GM19023 (cell line): Measurements from ENCODE around the gene KLK8.

Experiments used
- ATAC-seq: cut with Tn5 transposase; IDR thresholded peaks from one replicate; pipeline ENCODE4 v1.9.1; 2021; ENCODE audit warnings: mild to moderate bottlenecking, moderate library complexity; ENCODE audit not compliant: unreplicated experiment

The KLK8 gene

DNA sequence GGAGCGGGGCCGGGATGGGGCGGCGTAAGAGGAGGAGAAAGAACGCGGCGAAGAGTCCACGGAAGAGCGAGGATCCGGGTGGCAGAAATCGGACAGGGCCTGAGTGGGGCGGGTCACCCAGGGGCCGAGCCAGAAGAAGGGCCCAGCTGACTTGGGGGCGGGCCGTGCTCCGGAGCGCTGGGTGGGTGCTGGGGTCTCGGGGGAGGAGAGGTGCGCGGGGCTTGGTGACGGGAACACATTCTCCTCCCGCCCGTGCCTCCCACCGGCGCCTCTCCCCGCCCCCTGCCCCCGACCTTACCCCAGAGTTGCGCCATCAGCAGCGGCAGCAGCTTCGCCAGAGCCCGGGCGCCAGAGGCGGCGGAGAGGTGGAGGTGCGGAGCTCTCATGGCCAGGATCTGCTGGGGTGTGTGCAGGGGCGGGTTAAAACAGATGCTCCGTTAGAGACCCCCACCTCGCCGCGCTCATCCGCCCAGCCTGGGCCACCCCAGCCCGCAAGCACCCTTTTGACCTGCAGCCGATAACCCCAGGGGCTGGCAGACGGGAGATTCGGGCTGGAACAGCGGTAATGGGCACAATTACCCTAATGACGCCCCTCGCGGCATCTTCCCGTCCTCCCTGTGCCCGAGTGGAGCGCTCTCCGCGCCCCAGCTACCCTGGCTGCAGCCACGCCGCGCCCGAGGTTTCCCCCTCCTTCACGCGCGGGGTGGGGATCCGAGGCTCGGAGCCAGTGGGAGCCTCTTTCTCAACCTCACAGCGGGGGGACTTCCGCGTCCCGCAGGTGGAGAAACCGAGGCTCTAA is 17.5 kb upstream of the KLK8 start:
- no peak for ATAC-seq

DNA sequence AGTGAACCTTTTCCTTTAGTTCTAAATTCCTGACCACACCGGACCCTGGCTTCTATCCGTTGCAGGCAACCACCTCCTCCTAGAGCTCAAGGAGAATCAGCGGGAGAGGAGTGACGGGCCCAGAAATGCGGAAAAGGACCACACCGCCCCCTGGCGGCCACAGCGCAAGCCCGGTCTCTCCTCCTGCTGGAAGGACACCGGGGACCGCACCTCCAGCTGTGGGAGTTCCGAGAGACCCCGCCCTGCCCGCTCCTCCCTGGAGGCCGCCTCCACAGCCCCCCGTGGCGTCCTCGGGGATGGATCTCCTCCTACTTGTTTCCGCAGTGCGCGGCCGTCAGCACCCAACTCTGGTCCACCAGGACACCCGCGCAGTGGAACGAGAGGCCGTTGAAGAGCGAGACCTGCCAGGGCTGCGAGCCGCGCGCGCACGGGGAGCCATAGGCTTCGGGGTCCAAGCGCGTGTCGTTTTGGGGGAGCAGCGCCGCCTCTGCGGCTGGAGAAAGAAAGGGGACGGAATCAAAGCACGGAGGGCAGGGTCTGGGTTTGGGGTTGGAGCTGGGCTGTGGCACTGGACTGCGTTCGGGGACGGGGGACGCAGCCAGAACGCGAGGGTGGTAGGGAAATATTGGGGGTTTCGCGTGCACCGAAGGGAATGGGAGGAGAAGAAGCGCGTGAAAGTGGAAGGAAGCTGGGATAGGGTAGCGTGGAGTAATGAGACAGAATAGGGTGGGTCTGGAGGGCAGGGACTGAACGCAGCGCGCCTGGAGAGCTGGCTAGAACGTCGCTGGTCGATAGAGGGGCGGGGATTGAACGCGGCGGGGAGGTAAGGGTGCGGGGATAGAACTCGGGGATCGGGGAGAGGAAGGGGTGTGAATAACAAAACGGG is 15.6 kb upstream of the KLK8 start:
- no peak for ATAC-seq

DNA sequence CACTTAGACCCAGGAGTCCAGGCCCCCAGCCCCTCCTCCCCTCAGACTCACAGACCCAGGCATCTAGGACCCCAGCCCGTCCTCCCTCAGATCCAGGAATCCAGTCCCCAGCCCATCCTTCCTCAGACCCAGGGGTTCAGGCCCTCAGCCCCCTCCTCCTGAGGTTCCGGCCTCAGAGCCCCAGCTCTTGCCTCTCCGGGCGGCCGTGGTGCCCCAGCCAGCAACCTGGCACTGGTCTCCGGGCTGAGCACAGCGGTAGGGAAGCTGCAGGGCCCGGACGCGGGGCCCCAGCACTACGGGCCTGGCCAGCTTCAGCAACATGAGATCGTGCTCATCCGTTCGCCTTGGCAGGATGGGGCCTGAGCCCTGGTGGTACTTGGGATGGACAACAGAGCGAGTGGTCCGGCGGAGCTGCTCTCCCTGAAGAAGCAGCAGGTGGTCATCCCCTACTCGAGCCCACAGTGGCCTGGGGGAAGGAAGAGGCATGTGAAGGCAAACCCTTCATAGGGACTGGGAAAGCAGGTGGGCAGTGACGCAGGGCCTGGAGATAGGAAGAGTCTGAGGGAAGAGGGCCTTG is 14.4 kb upstream of the KLK8 start:
- no peak for ATAC-seq

GRCh38 chr19:51014242-51014641 is 12.8 kb upstream of the KLK8 start:
- ATAC-seq: no peak

DNA sequence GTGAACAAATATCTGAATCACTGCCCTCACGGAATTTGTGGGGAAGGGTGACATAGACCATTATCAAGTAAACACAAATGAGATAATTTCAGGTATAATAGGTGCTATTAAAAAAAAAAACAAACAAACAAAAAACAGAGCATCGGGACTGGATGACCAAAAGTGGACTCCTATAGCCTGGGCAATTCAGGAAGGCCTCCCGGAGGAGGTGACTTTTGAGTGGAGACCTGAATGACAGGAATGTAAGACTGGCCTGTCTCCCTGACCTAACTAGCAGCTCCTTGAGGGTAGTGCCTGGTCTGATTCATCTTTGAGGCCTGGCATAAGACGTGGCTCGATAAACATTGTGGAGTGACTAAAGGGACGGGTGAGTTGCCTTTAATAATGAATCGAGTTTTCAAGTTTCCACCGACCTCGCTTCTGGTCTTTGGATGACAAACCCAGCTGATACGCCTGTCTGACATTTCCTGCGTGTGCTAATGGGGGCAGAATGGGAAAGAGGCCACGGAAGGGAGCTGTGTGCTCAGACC is 11.3 kb upstream of the KLK8 start:
- ATAC-seq: no peak

DNA sequence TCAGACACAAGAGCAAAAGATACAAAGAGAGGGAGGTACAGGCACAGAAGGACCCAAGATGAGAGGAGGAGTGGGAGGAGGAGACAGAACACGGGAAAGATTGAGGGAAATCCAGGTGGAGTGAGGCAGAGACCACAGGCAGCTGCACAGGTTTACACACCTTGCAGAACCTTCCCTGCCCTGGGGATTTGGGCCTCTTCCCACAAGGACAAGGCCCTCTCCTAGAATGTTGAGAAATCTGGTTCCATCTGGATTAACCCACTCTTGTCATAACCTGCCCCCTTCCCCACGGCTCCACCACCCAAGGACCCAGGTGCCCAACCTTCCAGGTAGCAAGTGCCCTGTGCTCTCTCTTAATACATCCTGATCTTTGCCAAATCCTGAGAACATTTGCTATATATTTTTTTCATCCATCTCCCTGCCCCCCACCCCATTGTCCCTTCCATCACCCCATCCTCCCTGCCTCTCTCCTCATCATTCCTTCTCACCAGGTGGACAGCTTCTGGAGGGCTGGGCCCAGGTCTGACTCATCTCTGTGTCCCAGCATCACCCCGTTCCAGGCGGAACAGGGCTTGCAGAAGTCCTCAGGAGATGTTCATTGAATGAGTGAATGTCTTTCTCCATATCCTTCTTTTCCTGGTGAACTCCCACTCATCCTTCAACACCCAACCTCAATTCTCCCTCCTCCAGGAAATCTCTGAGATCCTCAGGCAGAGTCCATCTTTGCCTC is 8.8 kb upstream of the KLK8 start:
- ATAC-seq: no peak

- no peak for ATAC-seq
Observed at GRCh38 chr19:51009061-51009891, 7.9 kb upstream of the KLK8 start.

DNA sequence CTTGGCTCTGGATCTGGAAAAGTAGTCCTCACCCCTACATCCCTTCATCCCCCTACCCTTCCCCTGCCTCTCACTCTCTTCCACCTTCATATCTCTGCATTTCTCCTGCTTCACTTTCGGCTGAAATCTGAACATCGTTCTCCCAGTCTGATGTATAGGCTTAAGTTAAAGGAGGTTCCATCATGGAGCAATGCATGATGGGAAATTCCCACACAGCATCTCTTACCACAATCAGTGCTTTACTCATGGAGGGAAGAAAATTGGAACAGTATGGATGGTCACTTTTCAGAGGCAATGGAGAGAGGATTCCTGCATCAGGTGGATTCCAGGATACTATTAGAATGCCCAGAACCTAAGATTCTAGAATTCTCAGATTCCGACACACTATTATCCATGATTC is 6.1 kb upstream of the KLK8 start:
- no peak for ATAC-seq

DNA sequence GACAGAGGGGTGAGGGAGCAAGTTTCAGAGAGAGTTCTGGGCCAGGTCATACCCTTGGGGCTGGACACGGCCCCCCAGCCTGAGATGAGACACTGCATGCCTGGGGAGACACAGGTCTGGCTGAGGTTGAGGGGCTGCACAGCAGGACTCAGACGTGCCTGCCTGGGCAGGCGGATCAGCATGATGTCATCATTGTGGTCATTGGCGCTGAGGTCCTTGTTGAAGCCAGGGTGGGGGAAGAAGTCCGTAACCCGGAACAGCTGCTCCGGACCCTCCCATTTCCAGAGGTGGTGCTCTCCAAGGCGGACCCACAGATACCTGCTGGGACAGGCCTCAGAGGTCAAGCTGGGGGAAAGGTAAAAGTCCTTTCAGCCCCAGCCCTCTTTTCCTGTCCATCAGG is 5.0 kb upstream of the KLK8 start:
- ATAC-seq: no peak

DNA sequence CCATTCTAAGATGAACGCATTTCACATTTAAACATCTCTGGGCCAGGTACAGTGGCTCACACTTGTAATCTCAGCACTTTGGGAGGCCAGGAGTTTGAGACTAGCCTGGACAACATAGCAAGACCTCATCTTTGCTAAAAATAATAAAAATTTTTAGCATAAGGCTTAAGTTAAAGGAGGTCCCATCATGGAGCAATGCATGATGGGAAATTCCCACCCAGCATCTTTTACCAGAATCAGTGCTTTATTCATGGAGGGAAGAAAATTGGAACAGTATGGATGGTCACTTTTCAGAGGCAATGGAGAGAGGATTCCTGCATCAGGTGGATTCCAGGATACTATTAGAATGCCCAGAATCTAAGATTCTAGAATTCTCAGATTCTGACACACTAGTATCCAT is 3.8 kb upstream of the KLK8 start:
- no peak for ATAC-seq

- ATAC-seq: no peak
Observed at GRCh38 chr19:51003316-51003715, 1.9 kb upstream of the KLK8 start.

DNA sequence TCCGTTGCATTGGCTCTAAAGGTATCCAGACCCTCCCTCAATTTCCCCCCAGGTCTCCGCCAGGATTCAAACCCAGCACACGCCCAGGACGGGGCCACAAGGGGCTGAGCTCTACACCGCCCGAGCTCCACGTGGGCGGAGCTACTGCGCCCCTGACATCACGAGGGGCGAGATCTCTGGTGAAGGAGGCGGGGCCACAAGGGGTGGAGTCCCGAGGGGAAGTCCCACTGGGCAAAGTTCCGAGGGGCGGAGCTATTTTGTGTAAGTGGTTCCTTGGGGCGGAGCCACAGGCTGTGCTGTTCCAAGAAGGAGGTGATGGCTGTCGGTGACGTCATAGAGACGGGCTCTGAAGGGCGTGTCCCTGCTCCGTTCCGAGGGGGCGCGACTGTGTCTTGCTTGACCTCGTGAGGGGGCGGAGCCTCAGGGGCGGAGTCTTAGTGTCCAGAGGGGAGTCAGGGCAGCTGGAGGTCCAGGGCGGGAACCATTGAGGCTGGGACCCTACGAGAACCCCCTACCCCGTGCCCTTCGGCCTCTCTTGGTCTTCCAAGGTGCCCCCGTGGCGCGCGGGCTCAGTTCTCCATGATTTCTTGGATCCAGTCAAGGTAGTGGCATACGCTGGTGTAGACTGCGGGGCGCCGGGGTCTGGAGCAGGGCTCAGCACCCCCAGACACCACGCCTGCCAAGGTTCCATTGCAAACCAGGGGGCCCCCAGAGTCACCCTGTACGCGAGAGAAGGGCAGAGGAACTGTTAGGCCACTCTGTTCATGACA is 1.3 kb upstream of the KLK8 start:
- ATAC-seq: no peak

DNA sequence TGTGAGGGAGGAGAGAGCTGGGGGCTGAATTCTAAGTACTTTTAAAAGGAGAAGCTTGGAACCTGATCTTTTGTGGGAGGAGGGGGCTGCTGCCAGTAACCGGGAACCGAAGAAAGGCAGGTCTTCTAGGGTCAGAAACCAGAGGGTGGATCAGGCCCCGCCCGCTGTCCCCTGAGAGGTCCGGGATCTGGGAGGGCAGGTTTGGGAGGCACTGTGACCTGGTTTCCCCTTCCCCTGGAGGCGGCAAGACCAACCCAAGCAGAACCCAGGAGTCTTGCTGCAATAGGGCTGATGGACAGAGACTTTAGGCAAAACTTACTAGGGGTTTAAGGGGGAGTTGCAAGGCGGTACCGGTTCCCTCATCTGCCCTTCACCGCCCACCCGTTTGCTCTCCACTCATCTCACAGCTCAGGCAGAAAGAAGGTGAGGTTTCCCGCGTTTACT is 707 bp upstream of the KLK8 start:
- no peak for ATAC-seq

DNA sequence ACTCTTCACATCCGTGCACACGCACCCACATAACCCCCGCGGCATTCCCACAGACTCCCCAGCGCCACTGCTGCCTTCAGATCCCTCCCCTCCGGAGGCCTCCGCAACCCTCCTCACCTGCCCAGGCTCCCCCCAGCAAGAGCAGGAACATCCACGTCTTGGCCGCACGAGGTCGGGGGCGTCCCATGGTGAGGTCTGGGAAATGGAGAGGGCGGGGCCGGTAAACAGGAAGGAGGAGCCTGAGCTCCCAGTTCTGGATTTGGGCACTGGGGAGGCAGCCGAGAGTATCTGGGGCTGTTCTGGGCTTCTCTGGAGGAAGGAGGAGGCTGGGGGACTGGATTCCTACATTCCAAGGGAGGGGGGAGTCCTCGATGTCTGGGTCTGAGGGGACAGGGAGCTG is 423 bp downstream of the KLK8 start:
- no peak for ATAC-seq

DNA sequence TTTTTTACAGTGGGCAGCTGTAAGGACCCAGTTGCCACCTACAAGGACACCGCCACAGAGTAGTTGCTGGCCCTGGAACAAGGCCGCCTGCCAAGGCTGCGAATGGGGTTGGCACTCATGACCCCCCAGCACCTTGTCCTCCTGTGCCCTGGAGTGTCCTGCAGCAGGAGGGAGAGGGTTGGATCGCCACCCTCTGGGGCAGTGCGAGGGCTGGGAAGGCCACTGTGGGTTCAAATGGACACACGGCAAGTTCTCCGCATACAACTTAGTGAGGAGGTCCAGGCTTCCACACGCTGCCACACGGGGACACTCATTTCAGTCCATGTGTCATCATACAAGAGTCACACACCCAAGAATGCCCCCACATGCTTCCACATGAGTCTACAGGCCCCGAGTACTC is 978 bp downstream of the KLK8 start:
- no peak for ATAC-seq

GRCh38 chr19:50998686-50999085 is 2.7 kb downstream of the KLK8 start:
- ATAC-seq: no peak

GRCh38 chr19:50998061-50998460 is 3.3 kb downstream of the KLK8 start:
- no peak for ATAC-seq

DNA sequence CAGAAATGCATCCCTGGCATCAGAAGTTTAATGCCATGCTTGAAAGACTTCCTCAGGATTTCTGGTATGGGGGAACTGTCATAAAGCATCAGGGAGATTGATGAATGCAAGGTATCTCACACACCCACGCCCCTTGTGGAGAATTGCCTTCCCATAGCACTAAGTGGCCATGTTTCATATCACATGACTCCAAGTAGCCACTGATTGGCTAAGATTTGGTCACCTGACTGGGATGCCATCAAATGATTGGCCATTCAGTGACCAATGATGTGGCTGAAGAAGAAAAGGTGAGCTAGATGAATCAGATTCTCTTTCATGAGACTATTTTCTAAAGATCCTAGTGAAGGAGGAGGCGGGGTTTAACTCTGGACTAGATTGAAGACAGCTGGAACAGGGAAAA is 7.3 kb downstream of the KLK8 start:
- ATAC-seq: no peak

DNA sequence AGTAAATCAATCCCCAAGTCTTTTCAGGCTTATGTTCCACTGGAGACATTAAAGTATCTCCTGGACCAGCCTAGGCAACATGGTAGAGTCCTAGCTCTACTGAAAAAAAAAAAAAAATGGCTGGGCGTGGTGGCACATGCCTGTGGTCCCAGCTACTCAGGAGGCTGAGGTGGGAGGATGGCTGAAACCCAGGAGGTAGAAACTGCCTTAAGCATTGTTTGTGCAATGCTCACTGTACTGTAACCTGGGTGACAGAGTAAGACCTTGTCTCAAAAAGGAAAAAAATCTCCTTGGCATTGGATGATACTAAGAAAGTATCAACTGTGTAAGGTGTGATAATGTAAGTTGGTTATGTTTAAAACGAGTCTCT is 8.8 kb downstream of the KLK8 start:
- no peak for ATAC-seq
